ELF-1 (cell line): ENCODE results near the gene NPFF.

Source experiments
- DNase-seq: peaks from one replicate; pipeline ENCODE4 v3.0.0-alpha.2; 2016; ENCODE audit warnings: low read depth, low spot score

The NPFF gene

DNA sequence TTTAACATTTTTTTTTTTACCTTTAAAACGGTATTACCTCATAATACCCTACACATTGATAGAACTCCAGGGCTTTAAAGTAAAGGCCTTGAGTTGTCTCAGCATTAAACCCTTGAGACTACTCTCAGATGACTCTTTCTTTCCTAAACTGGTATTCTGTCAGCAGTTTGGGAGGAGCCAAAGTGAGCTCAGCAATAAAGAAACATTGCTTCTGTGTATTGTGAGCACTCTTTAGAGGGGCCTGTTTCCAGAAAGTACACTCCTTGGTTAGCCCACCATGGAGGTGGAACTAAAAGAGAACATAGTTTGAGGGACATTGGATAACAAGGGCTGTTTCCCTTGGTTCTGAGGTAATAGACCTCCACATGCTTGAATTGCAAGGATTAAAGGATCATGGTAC lies 28.4 kb downstream of the NPFF start:
- no peak for DNase-seq

DNA sequence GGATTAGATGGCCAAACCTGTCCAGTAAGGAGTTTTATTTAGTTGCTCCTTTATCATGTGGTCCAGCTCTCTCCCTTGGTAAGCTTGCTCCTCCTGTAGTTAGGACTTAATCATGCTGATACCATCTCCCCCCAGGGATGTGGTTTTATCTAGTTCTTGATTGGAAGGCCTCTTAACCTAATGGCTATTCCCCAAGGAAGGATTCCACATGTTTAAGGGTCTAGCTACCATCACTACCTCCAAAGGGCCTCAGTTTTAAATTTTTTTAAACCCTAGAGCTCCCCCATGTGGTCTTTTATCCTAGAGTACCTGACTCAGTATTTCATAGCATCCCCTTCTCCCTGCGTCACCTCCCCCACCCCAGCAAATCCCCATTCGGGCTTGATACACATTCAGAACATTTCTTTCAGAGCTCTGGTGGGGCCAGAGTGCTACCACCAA lies 30.5 kb downstream of the NPFF start:
- peak; percentile 54 for DNase-seq

DNA sequence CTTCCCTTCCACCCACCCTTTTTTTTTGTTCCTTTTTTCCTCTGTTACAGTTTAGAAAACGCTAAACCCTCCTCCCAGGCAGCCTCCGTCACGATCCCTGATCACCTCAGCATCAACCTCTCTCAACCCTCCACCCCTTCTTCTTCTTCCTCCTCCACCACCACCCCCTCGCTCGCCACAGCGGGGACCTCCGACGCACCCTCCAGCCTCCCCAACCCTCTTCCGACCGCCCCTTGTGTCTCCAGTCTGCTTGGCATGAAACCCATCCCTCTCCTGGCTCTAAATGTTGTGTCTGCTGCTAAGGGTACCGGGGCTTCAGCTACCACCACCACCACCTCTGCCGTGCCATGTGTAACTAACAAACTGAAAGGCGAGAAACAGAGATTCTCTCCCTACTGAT lies 32.5 kb downstream of the NPFF start:
- DNase-seq = no peak

DNA sequence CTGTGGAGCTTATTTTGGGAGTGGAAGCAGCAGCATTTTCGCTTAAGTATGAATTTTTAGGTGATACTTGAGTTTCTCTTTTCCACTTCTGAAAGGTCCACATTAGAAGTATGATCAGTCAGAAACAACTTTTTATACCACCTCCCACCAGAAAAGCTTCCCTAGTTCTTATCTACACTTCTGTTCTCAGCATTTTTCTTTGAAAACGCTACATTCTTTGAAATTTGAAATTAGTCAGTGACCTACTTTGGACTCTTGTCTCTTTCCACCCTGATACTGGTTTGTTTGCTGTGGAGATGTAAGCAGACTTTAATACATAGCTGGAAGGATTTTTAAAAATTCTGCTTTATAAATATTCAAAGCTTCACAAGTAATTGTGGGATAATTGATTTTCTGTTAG lies 33.2 kb downstream of the NPFF start:
- no peak for DNase-seq

DNA sequence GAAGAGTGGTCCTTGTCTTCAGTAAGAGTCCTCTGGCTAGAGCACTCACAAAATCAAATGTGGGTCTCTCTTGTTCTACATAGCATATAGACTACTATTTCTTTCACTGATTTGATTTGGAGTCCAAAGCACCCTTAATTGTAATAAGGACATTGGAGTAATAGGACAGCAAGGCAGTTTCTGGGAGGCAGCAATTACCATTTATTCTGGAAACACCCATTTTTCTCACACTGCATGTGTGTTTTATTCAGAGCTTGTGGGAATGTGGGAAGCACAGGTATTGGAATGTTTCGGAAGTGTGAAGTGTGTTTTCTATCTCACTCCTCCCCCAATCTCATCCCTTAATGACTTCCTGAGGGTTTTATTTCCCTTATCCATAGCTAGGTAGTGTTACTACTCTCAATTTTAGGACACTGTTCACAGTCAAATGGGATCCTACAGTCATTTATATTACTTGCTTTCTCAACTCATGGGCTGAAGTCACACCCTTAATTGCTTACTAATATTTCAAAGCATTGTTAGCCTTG lies 35.2 kb downstream of the NPFF start:
- DNase-seq = no peak

DNA sequence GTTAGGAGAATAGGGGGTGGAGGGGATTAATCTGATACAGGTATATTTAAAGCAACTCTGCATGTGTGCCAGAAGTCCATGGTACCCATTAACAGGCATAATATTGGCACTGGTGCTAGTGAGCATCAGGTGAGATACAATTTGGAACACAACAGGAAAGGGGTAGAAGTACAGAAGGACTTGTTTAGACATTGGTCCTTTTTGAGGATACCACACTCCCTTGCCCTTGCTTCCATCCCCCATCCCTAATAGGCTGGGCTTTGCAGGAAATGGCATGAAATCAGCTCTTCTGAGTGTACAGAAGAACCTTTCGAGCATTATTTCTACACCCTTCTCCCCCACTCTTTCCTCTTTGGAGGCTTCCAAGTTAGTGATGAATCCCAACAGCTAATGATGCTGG lies 39.0 kb downstream of the NPFF start:
- no peak for DNase-seq

DNA sequence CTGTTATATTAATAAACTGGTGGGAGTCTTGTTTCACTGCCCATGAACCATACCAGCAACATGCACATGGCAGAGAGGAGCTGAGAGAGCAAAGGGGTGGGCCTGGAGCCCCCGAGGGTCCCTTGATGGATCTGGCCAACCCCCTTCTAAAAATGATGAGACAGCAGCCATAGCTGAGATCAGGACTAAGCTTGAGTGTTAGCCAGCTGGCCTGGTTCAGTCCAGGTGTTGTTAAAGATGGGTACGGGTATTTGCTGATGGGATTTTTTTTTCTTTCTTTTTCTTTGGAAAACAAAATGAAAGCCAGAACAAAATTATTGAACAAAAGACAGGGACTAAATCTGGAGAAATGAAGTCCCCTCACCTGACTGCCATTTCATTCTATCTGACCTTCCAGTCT lies 39.4 kb downstream of the NPFF start:
- no peak for DNase-seq

DNA sequence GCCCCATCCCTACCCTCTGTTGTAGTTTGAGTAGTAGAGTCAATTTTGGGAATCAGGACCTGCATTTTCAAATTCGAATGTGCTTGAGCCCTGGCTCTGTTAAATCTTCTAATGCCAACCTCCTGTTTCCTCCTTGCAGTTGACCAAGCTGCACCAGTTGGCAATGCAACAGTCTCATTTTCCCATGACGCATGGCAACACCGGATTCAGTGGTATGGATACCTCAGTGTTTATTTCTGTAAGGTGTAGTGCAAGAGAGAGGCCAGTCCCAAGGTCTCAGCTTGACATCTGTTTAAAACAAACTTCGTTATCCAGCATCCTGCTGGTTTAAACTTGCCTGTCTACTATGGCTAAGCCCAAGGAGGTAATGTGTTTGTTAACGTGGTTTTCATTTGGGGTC lies 40.2 kb downstream of the NPFF start:
- no peak for DNase-seq

DNA sequence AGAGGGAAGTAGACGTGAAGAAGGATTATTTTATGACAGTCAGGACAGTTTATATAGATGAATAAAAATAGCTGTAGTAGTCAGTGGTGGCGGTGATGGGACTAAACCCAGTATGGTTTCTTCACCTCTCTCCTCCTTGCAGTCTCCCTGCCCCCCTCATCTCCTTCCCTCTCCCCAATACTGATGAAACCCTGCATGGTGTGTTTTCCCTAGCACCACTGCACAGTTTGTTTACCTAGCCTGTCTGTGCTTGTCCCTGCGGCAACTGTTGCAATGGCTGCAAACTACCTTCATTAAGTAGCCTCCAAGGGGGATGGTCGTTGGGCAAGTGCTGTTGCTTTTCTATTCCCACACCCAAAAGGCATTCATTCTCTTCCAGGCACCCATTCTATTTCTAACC lies 40.6 kb downstream of the NPFF start:
- DNase-seq = no peak

DNA sequence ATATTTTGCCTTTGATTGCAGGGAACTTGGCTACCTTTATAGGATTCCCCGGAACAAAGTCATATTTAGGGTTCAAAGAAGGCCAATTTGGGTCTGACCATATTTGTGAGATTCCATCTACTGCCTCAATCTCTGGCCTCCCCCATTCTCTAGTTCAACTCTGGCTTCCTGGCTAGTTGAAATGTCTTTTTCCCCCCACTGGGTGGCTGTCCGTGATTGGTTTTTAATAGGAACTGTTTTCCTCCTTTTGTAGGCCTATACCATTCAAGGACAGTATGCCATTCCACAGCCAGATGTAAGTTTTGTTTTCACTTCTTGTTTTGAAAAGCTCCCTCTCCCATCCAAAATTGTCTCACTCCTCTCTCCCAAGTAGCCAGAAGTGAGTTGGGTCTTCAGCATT lies 41.6 kb downstream of the NPFF start:
- no peak for DNase-seq

DNA sequence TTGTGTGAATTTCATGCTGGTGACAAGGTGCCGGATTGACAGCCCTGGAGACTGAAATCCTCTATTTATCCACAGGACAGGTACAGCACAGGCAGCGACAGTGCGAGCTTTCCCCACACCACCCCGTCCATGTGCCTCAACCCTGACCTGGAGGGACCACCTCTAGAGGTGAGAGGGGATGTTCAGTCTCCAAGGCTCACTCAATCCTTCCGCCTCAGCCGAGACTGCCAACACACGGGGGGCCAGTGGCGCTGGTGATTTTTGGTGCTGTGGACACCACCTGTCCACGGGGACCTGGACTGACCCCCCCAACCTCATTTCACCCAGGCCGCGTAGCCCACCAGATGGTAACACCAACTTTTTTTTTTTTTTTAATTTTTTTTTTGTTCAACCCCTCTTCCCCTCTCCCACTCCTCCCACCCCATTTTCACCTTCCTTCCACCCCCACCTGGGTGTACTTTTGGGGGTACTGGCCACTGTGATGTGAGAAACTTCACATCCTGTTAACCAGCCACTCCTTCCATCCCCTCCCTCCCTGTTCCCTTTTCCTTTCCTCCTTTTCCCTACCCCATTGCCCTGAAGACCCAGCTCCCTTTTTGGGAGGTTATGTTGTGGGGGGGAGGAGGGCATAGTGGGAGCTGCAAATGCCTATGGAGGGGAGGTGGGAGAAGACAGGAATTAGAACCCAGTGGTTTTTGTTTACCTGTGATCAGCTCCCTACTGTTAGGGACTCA lies 42.4 kb downstream of the NPFF start:
- DNase-seq = no peak

DNA sequence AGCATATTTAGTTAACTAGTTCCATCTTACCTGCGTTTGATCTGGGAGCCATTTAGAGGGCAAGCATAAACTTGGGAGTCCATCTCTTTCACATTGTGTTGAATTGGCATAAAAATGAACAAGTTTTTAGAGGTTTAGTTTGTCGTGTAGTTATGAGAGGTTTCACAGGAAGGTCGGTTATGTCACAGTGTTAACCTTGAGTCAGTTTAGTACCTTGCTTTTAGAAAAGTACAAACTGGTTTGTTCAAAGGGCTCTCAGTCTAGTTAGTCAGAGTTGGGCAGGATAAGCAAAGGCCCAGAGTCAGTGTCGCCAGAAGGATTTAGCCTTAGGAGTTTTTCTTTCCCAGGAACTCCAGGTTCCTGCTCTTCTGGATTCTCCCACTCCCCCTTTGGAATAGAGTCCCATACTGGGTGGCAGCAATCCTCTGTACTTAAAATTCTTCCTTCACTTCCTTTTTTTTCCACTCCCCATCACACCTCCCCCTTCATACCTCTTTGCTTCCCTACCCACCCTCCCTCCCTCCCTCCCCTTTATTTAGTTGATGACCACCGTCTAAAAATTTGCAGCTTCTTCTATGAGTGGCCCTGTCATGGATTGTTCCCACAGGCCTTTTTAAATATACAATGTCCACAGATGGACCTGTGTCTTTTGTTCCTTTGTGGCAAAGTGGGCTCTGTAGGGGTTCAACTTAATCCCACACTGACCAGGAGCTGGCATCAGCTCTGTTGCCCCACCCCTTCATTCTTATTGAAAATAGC lies 43.3 kb downstream of the NPFF start:
- DNase-seq = no peak

DNA sequence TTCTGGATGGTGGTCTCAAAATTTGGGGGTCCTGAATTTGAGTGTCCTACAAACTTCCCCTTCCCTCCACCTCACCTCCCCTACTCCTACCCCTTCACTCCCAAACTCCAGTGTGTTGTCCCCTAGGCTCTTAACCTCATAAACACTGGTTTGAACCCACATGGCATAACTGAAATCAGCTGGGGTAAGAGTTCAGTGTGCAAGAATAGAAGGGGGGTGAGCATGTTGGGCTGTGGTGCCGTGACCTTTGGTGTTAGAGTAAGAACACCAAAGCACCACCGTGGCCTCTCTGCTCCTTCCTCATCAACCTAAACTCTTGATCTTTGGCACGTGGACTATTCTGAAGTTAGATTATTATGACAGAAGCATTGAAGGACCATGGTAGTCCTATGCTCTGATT lies 44.3 kb downstream of the NPFF start:
- no peak for DNase-seq

DNA sequence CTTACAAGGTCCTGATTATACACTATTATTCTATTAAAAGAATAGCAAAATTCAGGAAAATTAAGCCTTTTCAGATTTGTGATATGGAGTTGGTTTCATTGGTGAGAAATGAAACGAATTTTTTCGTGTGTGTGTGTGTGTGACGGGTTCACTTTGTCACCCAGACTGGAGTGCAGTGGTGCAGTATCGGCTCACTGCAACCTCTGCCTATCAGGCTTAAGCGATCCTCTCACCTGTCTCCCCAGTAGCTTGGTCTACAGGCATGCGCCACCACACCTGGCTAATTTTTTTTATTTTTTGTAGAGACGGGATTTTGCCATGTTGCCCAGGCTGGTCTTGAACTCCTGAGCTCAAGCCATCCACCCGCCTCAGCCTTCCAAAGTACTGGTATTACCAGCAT lies 45.7 kb downstream of the NPFF start:
- no peak for DNase-seq

DNA sequence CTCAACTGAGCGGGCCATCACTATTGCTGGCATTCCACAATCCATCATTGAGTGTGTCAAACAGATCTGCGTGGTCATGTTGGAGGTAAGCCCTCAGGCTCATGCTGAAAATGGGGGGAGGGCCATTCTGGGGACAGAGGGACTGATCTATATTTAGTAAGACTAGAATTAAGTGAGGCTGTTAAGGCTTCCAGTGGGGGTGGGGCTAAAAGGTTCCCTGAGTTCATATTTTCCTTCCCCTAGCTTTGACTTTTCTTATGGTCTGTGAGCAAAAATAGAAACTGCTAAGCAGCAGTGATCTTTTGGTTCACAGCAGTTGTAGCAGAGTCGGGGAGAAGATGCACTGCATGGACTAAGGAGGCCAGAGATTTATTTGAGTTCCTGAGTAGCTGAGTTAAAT lies 46.2 kb downstream of the NPFF start:
- no peak for DNase-seq

DNA sequence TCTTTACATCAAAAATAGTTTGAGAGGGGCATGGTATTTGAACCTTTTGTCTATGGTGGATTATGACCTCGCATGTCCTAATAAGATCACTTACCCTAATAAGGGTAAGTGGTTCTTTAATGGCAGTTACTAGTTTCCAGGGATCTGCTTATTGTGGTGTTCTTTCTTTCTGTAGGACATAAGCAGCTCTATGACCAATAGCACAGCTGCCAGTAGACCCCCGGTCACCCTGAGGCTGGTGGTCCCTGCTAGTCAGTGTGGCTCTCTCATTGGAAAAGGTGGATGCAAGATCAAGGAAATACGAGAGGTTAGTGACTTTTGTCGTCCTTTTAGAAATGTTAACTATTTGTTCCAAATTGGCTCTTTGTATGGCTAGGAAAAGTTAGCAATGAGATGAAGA lies 48.2 kb downstream of the NPFF start:
- no peak for DNase-seq
